Activated CD8-positive, alpha-beta T cell treated with anti-CD3 and anti-CD28 coated beads for 36 hours (primary cell): ENCODE measurements around the gene MKI67. TPM values are rescaled to one million over a fixed set of nuclear protein-coding genes. Genes with fewer than 3 reads are reported as not detected.
A peak's percentile ranks its signal among the peaks of the same experiment; 100 is the strongest.

Source experiments
- ATAC-seq: fragments of 200-7000 bp; cut with Tn5 transposase; one replicate; pipeline ENCODE4 v1.10.0; 2021; ENCODE audit warnings: mild to moderate bottlenecking, moderate library complexity
- CTCF ChIA-PET: fragments of 350-600 bp; sonication (Branson Sonifier 250); formaldehyde crosslinking; loops from one replicate; lab custom pipeline; 2021; ENCODE audit warnings: antibody characterized with exemption; lab: Charles Lee
- POLR2A ChIA-PET: fragments of 350-600 bp; sonication (Branson Sonifier 250); formaldehyde crosslinking; loops from one replicate; lab custom pipeline; 2021; ENCODE audit warnings: antibody characterized with exemption; lab: Charles Lee
- DNase-seq: peaks from one replicate; pipeline ENCODE4 v3.0.0-alpha.2; 2020
- H3K27ac Mint-ChIP-seq: one replicate; pipeline ENCODE4 v1.8.0; 2021; ENCODE audit warnings: mild to moderate bottlenecking, mixed read lengths
- H3K27me3 Mint-ChIP-seq: one replicate; pipeline ENCODE4 v1.8.0; 2021; ENCODE audit warnings: mixed read lengths
- H3K36me3 Mint-ChIP-seq: one replicate; pipeline ENCODE4 v1.8.0; 2021; ENCODE audit warnings: low read depth, mixed read lengths
- H3K4me1 Mint-ChIP-seq: one replicate; pipeline ENCODE4 v1.8.0; 2021; ENCODE audit warnings: low read depth, mixed read lengths
- H3K4me3 Mint-ChIP-seq: one replicate; pipeline ENCODE4 v1.8.0; 2021; ENCODE audit warnings: mild to moderate bottlenecking, moderate library complexity, mixed read lengths
- H3K9me3 Mint-ChIP-seq: one replicate; pipeline ENCODE4 v1.8.0; 2021; ENCODE audit warnings: mixed read lengths
- intact Hi-C: fragments of 100-400 bp; cut with micrococcal nuclease; formaldehyde crosslinking; loops from one replicate; pipeline ENCODE4 v1.10.0; 2022
- total RNA-seq, 2 experiments: library from RNA; stranded (reverse); gene quantifications; one replicate each; pipeline ENCODE4 v1.2.3, GENCODE V29; 2021
- TF ChIP-seq, protein P1 (sequence below): fragments of 200-600 bp; IDR thresholded peaks from one replicate; pipeline ENCODE4 v1.8.0; 2022; ENCODE audit warnings: antibody characterized with exemption, mild to moderate bottlenecking

Gene MKI67
- total RNA-seq, 2 experiments from 2014 or later, result 205 to 230 TPM

DNA sequence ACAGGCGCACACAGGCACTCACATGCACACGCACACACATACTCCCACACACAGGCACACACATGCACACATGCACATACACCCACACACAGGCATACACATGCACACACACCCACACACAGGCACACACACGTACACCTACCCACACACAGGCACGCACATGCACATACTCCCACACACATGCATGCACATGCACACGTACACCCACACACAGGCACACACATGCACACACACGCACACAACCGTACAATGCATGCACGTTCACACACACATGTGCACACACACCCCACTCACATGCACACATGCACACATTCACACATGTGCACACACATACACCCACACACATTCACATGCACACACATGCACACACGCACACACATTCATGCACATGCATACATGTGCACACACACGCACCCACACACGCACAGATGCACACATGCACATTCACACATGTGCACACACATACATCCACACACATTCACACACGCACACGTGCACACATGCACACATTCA, 59.3 kb downstream of the MKI67 start:
- Mint-ChIP-seq H3K27ac (no peak overlapping the region), H3K36me3 (peaks cover 72% of the 10 kb centered on the region), H3K27me3 (no peaks in the 10 kb centered on the region), H3K4me1 (peaks cover 55% of the 10 kb centered on the region), H3K4me3 (no peak overlapping the region), H3K9me3 (no peaks in the 10 kb centered on the region)
- ChIA-PET POLR2A (no interaction called here), CTCF (interaction anchor here (1.4 to 8.4 kb wide), 2 partner anchors 32 to 56 kb away, joined by 4 to 179 read pairs; no protein-coding TSS in a partner anchor)
- DNase-seq, result no peak
- intact Hi-C loops, result loop anchor here (10.0 kb wide), 1 partner anchor 52 kb away; no protein-coding TSS in a partner anchor
- TF ChIP-seq, protein P1, sequence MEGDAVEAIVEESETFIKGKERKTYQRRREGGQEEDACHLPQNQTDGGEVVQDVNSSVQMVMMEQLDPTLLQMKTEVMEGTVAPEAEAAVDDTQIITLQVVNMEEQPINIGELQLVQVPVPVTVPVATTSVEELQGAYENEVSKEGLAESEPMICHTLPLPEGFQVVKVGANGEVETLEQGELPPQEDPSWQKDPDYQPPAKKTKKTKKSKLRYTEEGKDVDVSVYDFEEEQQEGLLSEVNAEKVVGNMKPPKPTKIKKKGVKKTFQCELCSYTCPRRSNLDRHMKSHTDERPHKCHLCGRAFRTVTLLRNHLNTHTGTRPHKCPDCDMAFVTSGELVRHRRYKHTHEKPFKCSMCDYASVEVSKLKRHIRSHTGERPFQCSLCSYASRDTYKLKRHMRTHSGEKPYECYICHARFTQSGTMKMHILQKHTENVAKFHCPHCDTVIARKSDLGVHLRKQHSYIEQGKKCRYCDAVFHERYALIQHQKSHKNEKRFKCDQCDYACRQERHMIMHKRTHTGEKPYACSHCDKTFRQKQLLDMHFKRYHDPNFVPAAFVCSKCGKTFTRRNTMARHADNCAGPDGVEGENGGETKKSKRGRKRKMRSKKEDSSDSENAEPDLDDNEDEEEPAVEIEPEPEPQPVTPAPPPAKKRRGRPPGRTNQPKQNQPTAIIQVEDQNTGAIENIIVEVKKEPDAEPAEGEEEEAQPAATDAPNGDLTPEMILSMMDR, result no peak
- no peak for ATAC-seq

DNA sequence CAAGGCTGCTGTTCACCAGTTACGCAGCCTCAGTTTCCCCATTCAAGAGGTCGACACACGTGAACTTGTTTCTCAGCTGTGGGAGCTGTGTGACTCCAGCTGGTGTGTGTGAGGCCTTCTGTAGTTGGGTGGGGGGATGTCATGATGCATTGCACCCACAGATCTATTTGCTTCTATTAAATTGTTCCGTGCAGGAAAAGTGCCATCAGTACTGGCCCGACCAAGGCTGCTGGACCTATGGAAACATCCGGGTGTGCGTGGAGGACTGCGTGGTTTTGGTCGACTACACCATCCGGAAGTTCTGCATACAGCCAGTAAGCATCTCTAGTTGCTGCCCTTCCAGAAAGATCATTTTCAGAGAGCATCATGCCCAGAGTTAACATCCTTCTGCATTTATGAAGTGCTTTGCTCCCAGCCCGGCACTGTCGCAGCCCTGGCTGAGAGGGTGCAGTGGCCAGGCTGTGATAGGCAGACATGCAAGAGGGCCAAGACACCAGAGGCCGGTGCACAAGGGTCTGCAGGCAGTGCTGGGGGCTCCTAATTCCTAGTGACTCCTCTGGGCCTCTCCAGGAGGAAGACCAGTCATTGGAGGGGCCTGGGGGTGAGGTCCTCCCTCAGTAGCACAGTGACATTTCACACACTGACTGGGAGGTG, 60.2 kb downstream of the MKI67 start:
- ChIA-PET CTCF (interaction anchor here (1.4 to 8.4 kb wide), 3 partner anchors 31 to 55 kb away, joined by 4 to 179 read pairs (median 32); no protein-coding TSS in a partner anchor), POLR2A (interaction anchor here (1.1 to 9.5 kb wide), 2 partner anchors 20 to 29 kb away, joined by 4 to 133 read pairs; no protein-coding TSS in a partner anchor)
- H3K4me1 Mint-ChIP-seq, result peaks cover 57% of the 10 kb centered on the region
- no peak overlapping the region for H3K4me3 Mint-ChIP-seq
- intact Hi-C loops, result loop anchor here (10.0 kb wide), 1 partner anchor 51 kb away; no protein-coding TSS in a partner anchor
- TF ChIP-seq, protein P1, result no peak
- H3K27me3 Mint-ChIP-seq, result no peaks in the 10 kb centered on the region
- H3K27ac Mint-ChIP-seq, result peak overlapping the region; percentile 94
- ATAC-seq (no peak), DNase-seq (no peak)
- no peaks in the 10 kb centered on the region for H3K9me3 Mint-ChIP-seq
- H3K36me3 Mint-ChIP-seq, result peaks cover 70% of the 10 kb centered on the region

DNA sequence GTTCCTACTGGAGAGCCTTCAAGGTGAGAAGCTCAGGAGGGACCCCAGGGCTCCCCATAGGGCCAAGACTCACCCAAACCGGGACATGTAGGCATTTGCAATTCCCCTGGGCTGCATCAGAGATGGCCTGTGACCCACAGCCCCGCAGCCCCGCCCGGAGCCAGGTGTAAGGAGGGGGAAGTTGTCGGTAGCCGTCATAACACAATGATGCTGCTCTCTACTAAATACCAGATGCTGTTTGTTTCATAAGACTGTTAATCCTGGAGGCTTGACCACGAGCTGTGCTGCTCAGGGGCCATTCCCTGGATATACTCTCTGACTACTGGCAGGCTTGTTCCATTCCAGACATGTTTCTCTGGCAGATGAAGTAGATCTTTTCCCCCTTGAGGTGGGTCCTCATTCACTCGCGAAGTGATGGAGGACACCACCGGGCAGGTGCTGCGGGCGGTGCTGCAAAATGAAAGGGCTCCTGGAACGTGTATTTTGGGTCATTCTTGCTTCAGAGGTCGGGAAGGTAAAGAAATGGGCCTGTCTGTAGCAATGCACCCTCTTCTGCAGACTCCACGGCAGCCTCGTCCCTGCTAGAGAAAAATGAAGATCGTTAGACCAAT, 61.1 kb downstream of the MKI67 start:
- H3K4me3 Mint-ChIP-seq, result no peak overlapping the region
- peaks cover 71% of the 10 kb centered on the region for H3K36me3 Mint-ChIP-seq
- no peaks in the 10 kb centered on the region for H3K27me3 Mint-ChIP-seq
- DNase-seq, result no peak
- ChIA-PET CTCF (interaction anchor here (1.2 to 5.0 kb wide), 7 partner anchors 13 to 158 kb away, joined by 3 to 50 read pairs (median 27); partner anchors contain the start of gene PTPRE), POLR2A (interaction anchor here (0.7 to 9.5 kb wide), 7 partner anchors 10 to 85 kb away, joined by 3 to 133 read pairs (median 4); no protein-coding TSS in a partner anchor)
- ATAC-seq, result no peak
- peak overlapping the region; percentile 94 for H3K27ac Mint-ChIP-seq
- TF ChIP-seq, protein P1, result no peak
- H3K9me3 Mint-ChIP-seq, result no peaks in the 10 kb centered on the region
- intact Hi-C loops, result loop anchor here (10.0 kb wide), 1 partner anchor 50 kb away; no protein-coding TSS in a partner anchor
- peaks cover 65% of the 10 kb centered on the region for H3K4me1 Mint-ChIP-seq

DNA sequence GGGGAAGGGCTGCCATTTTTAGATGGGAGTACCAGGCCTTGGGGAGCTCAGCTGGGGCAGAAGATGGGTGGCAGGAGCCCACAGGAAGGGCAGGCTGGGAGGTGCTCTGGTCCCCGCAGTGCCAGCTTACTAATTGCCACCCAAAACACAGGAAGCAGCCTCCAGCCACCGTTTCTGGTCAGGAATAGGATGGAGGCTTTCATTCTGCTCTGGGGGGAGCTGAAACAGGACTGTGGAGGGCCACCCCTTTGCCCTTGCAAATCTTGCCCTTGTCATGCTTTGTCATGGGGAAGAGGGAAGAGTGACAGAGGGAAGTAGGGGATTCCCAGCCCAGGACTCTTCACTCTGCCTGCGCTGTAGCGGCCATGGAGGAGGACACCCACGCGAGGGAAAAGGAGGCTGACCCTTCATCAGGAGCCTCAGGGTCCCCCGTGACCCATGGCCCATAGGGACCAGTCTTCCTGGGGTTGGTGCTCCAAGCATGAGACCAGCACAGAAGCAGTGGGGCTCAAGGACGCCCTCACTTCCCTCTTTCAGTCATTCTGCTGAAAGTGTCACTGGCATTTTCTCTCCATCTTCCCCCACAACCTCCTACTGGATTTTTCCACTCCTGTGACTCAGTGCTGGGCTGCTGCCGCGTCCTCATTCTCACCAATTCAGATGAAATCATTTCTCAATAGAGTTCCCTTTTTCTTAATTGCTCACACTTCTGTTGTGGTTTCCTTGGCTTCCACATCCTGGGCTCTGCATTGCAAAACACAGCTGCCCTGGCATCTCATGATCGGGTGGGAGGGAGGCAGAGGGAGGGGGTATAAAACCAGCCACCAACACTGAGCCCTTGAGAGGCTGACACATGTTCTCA, 61.9 kb downstream of the MKI67 start:
- ChIA-PET POLR2A (interaction anchor here (0.7 to 9.5 kb wide), 10 partner anchors 10 to 86 kb away, joined by 3 to 133 read pairs (median 6); partner anchors contain the start of gene MKI67), CTCF (interaction anchor here (0.8 to 5.0 kb wide), 10 partner anchors 12 to 157 kb away, joined by 3 to 50 read pairs (median 6); partner anchors contain the start of gene PTPRE)
- H3K27me3 Mint-ChIP-seq, result no peaks in the 10 kb centered on the region
- ATAC-seq (peak; percentile 82), DNase-seq (peak; percentile 92)
- H3K4me3 Mint-ChIP-seq, result peak overlapping the region; percentile 72
- intact Hi-C loops, result loop anchor here (10.0 kb wide), 1 partner anchor 50 kb away; no protein-coding TSS in a partner anchor
- H3K27ac Mint-ChIP-seq, result peak overlapping the region; percentile 94
- no peaks in the 10 kb centered on the region for H3K9me3 Mint-ChIP-seq
- peaks cover 71% of the 10 kb centered on the region for H3K36me3 Mint-ChIP-seq
- TF ChIP-seq, protein P1, result no peak
- peaks cover 72% of the 10 kb centered on the region for H3K4me1 Mint-ChIP-seq
